Breast epithelium (tissue), 4 donors: ENCODE results near the gene GDI2. TPM values are rescaled to one million over a fixed set of nuclear protein-coding genes. Genes with fewer than 3 reads are reported as not detected.
"Not testable (repeated sequence)": the region's sequence is repeated elsewhere in the genome, so short reads cannot be mapped to it uniquely, and the experiment has no call there.

Experiments used
- DNase-seq, 2 donors: peaks; one replicate each; pipeline ENCODE4 v3.0.0-alpha.2; 2019; ENCODE audit warnings: low spot score in 2 of 2
- H3K27ac ChIP-seq, 2 donors: fragments of 200-600 bp; sonication (generic) in 1 of 2; one replicate each; pipeline ENCODE4 v1.5.1; 2016 to 2019; ENCODE audit warnings: mild to moderate bottlenecking in 1 of 2
- H3K27me3 ChIP-seq, 2 donors: fragments of 200-600 bp; sonication (generic) in 1 of 2; one replicate each; pipeline versions ENCODE4 v1.5.1 to v1.6.0; 2017 to 2019; ENCODE audit warnings: control low read depth in 1 of 2, mild to moderate bottlenecking in 1 of 2
- H3K36me3 ChIP-seq: fragments of 200-600 bp; one replicate; pipeline ENCODE4 v1.5.1; 2019
- H3K4me1 ChIP-seq, 2 donors: fragments of 200-600 bp; sonication (generic); one replicate each; pipeline ENCODE4 v1.5.1; 2016 to 2019; ENCODE audit warnings: control low read depth in 1 of 2
- H3K4me3 ChIP-seq, 3 donors: fragments of 200-600 bp; sonication (generic); 1 replicate in 2 of 3; 2 replicates in 1 of 3; pipeline ENCODE4 v1.5.1; 2016 to 2019; ENCODE audit warnings: mild to moderate bottlenecking in 3 of 3, moderate library complexity in 2 of 3
- H3K9me3 ChIP-seq, 2 donors: fragments of 200-600 bp; sonication (generic) in 1 of 2; one replicate each; pipeline ENCODE4 v1.5.1; 2016 to 2019; ENCODE audit warnings: control low read depth in 1 of 2
- POLR2A ChIP-seq: fragments of 450-650 bp; IDR thresholded peaks from one replicate; pipeline ENCODE4 v1.6.1; 2016; ENCODE audit warnings: antibody characterized with exemption, mild to moderate bottlenecking, moderate library complexity
- POLR2AphosphoS5 ChIP-seq, 3 donors: sonication (generic); formaldehyde crosslinking; IDR thresholded peaks; one replicate each; pipeline ENCODE4 v1.6.1; 2017; ENCODE audit warnings: antibody characterized with exemption in 3 of 3
- intact Hi-C: fragments of 100-400 bp; cut with DNase I; formaldehyde crosslinking; loops from one replicate; pipeline ENCODE4 v1.15.1; 2023; ENCODE audit warnings: low total_unique reads
- total RNA-seq, 3 donors: library from RNA; depleted of rRNA; stranded (reverse); fragments of >200 nt; gene quantifications; one replicate each; pipeline ENCODE4 v1.1.0, GENCODE V29; 2016
- TF ChIP-seq, protein P1 (sequence below), 3 donors: fragments of 450-650 bp; IDR thresholded peaks; one replicate each; pipeline ENCODE4 v1.5.1; 2016 to 2017; ENCODE audit warnings: antibody characterized with exemption in 3 of 3, mild to moderate bottlenecking in 3 of 3, moderate library complexity in 3 of 3

Gene GDI2
- total RNA-seq, 3 donors from 2014 or later, result 249 to 342 (median 259) TPM

DNA sequence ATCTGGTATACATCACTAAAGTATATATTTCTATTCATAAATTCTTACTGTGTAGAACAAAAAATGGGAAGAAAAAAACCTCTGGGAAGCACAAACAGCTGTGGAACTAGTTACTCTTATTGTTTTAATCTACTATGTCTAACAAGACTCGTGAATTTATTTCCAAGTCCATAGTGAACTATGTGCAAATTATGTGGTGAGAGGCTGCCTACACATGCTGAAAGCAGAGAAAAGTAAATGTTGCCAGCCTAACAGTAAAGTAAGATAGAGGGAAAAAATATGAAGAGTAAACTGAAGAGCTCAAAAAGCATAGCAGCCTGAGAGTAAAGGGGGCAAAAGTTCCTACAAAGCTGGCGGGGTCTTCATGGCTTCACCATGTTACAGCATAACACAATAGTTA, 3.0 kb downstream of the GDI2 start:
- Histone ChIP-seq H3K4me1 (peaks cover 0 to 12% of the 10 kb centered on the region in 2 donors), H3K4me3 (peak overlapping the region in 1 of 3 donors; percentile 86), H3K36me3 (no peaks in the 10 kb centered on the region), H3K27me3 (no peaks in the 10 kb centered on the region), H3K27ac (peak overlapping the region in 1 of 2 donors; percentile 30), H3K9me3 (no peaks in the 10 kb centered on the region)
- TF ChIP-seq, protein P1, sequence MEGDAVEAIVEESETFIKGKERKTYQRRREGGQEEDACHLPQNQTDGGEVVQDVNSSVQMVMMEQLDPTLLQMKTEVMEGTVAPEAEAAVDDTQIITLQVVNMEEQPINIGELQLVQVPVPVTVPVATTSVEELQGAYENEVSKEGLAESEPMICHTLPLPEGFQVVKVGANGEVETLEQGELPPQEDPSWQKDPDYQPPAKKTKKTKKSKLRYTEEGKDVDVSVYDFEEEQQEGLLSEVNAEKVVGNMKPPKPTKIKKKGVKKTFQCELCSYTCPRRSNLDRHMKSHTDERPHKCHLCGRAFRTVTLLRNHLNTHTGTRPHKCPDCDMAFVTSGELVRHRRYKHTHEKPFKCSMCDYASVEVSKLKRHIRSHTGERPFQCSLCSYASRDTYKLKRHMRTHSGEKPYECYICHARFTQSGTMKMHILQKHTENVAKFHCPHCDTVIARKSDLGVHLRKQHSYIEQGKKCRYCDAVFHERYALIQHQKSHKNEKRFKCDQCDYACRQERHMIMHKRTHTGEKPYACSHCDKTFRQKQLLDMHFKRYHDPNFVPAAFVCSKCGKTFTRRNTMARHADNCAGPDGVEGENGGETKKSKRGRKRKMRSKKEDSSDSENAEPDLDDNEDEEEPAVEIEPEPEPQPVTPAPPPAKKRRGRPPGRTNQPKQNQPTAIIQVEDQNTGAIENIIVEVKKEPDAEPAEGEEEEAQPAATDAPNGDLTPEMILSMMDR (IDR thresholded peaks at IDR 0.05), result no peak
- TF ChIP-seq POLR2A (no peak), POLR2AphosphoS5 (IDR thresholded peaks at IDR 0.05) (no peak)
- DNase-seq, result no peak
- intact Hi-C loops, result no loop called here

DNA sequence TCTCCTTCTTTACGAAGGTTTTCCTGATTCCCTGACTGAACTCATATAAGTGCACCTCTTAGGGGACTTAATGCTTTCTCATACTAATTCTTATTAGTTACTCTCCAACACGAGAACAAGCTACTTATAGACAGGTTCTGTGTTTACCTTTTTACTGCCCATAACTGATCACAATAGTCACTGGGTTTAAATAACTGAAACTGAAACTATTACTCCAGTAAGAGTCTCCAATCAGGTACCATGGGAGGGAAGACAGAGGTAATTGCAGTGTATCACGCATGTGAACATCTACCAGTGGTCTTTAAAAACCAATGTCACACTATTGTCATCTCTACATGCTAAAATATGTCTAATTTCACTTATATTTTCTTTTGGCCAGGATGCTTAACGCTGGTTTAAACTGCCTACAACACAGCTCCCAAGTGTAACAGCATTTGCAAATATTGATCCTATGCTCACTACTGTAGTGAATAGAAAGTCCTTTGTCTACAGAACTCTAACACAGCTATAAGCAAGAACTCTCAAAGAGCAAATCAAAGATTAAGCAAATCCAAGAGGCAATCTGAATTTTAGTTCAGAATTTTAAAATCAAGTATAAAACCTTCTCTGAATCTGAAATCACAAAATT, 3.6 kb downstream of the GDI2 start:
- peak overlapping the region in 1 of 2 donors; percentile 46 for H3K27ac ChIP-seq
- intact Hi-C loops, result no loop called here
- H3K4me1 ChIP-seq, result peaks cover 0 to 12% of the 10 kb centered on the region in 2 donors
- H3K36me3 ChIP-seq, result no peaks in the 10 kb centered on the region
- H3K27me3 ChIP-seq, result no peaks in the 10 kb centered on the region
- peak overlapping the region in 1 of 3 donors; percentile 12 for H3K4me3 ChIP-seq
- DNase-seq, result no peak
- H3K9me3 ChIP-seq, result no peaks in the 10 kb centered on the region
- TF ChIP-seq POLR2A (no peak), POLR2AphosphoS5 (IDR thresholded peaks at IDR 0.05) (no peak)
- TF ChIP-seq, protein P1 (IDR thresholded peaks at IDR 0.05), result no peak

DNA sequence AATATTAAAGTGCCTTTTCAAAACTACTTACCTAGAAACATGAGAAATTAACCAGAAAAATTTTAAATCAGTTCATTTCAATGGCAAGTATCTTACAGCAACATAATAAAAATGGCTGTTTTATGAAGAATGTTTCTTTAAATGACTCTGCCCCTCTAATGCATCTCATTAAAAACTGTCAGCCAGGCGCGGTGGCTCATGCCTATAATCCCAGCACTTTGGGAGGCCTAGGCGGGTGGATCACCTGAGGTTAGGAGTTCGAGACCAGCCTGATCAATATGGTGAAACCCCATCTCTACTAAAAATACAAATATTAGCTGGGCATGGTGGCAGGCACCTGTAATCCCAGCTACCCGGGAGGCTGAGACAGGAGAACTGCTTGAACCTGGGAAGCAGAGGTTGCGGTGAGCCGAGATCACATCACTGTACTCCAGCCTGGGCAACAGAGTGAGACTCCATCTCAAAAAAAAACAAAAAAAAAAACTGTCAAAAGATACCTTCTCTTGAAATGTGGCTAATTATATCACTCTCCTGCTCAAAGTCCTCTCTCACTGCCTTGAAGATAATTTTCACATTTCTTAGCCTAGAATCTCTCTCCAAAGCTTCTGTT, 4.3 kb downstream of the GDI2 start:
- H3K9me3 ChIP-seq, intact Hi-C loops, H3K27me3 ChIP-seq, H3K4me3 ChIP-seq, DNase-seq, H3K36me3 ChIP-seq: not testable (repeated sequence)
- peaks cover 0 to 12% of the 10 kb centered on the region in 2 donors for H3K4me1 ChIP-seq
- H3K27ac ChIP-seq, result peak overlapping the region in 1 of 2 donors; percentile 46

DNA sequence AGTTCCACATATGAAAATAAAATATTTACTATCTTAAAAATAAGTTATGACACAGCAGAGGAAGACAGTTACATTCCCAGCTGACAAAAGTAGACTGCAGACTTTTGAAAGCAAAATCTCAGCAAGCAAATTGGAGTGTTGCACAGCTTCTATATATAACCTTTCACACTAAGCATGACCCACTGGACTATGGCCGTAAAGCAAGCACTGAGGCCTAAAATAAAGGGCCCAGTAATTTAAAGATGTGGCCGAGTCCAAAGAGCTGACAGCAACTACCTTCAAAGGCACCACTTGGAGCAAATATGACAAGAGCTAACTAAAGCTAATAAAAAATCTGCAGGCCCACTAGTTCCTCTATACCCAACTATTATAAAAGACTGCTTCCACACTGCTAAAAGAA, 6.5 kb downstream of the GDI2 start:
- Histone ChIP-seq H3K36me3 (no peaks in the 10 kb centered on the region), H3K4me1 (peaks cover 0 to 12% of the 10 kb centered on the region in 2 donors), H3K9me3 (no peaks in the 10 kb centered on the region), H3K4me3 (no peak overlapping the region), H3K27ac (no peak overlapping the region), H3K27me3 (no peaks in the 10 kb centered on the region)
- intact Hi-C loops, result no loop called here
- no peak for DNase-seq
- TF ChIP-seq POLR2AphosphoS5 (IDR thresholded peaks at IDR 0.05) (no peak), POLR2A (no peak)
- TF ChIP-seq, protein P1 (IDR thresholded peaks at IDR 0.05), result no peak

DNA sequence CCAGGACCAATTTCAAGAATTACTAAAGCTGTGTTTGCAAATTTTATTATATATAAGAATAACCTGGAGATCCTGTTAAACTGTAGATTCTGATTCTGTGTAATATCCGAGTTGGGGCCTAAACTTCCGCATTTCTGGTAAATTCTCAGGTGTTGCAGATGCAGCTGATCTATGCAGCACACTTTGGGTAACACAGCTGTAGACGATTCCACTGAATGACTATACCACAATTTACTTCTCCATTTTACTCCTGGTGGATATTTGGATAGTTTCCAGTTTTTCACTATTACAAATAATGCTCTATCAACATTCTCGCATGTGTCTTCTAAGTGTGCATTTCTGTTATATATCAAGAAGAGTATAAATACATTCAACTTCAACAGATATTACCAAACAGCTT, 7.5 kb downstream of the GDI2 start:
- Histone ChIP-seq H3K9me3 (no peaks in the 10 kb centered on the region), H3K27ac (no peak overlapping the region), H3K36me3 (no peaks in the 10 kb centered on the region), H3K4me1 (peaks cover 0 to 10% of the 10 kb centered on the region in 2 donors), H3K4me3 (no peak overlapping the region), H3K27me3 (no peaks in the 10 kb centered on the region)
- TF ChIP-seq POLR2A (no peak), POLR2AphosphoS5 (IDR thresholded peaks at IDR 0.05) (no peak)
- TF ChIP-seq, protein P1 (IDR thresholded peaks at IDR 0.05), result no peak
- DNase-seq, result no peak
- intact Hi-C loops, result no loop called here
